HFF-Myc (cell line): ENCODE results near the gene PTGIR.

Source experiments
- DNase-seq: peaks from one replicate; pipeline ENCODE4 v3.0.0-alpha.2; 2011; ENCODE audit warnings: low read depth; ENCODE audit errors: extremely low read depth
- H3K4me3 ChIP-seq: replicated peaks from 2 replicates; pipeline ENCODE4 v1.5.1; 2011; ENCODE audit warnings: low read depth, mild to moderate bottlenecking, control low read depth, low read length
- TF ChIP-seq, protein P1 (sequence below): IDR thresholded peaks from 2 replicates; pipeline ENCODE4 v1.5.1; 2012; ENCODE audit warnings: mild to moderate bottlenecking, low read depth, low read length, control low read depth; ENCODE audit errors: missing control alignments

Gene PTGIR

DNA sequence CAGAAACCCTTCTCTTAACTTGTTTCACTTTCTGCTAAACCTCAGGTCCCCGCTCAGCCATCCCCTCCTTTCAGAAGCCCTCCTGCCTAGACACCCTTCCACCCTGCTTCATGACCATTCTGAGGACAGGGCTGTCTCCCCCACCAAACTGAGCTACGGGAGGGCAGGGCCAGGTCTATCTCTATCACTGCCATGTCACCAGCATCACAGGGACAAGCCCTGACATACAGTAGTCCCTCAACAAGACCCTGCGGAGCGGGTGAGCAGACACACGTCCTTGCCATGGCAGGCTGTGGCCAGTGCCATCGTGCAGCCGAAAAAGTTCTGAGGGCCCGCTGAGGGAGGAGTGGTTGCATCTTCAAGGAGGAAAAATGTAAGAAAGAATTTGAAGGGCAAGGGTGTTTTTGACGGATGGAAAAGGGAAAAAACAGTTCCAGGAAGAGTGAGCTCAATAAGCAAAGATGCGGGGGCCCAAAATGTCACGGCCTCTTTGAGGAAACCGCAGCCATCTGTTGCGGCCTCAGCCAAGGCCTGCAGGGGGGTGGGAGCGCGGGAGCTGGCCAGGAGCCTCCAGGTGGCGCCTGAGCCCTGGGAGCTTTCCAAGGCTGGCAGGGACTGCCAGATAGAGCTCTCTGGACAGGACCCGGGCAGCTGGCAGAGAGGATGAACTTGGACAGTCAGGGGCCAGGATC lies 8.1 kb downstream of the PTGIR start:
- peak; percentile 48 for DNase-seq

DNA sequence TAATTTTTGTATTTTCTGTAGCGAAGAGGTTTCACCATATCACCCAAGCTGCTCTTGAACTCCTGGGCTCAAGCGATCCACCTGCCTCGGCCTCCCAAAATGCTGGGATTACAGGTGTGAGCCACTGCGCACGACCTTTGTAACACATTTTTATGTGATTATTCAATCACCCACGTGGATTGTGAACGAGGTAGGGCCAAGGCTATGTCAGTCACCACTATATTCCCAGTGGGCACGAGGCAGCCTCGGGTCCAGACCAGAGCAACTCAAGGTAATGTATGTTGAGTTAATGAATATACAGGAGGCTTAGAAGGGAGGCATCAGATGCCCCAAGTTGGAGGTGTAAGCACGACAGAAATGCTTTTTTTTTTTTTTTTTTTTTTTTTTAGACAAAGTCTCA lies 8.9 kb downstream of the PTGIR start:
- TF ChIP-seq, protein P1, sequence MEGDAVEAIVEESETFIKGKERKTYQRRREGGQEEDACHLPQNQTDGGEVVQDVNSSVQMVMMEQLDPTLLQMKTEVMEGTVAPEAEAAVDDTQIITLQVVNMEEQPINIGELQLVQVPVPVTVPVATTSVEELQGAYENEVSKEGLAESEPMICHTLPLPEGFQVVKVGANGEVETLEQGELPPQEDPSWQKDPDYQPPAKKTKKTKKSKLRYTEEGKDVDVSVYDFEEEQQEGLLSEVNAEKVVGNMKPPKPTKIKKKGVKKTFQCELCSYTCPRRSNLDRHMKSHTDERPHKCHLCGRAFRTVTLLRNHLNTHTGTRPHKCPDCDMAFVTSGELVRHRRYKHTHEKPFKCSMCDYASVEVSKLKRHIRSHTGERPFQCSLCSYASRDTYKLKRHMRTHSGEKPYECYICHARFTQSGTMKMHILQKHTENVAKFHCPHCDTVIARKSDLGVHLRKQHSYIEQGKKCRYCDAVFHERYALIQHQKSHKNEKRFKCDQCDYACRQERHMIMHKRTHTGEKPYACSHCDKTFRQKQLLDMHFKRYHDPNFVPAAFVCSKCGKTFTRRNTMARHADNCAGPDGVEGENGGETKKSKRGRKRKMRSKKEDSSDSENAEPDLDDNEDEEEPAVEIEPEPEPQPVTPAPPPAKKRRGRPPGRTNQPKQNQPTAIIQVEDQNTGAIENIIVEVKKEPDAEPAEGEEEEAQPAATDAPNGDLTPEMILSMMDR, result no peak
- no peak overlapping the region for H3K4me3 ChIP-seq
- DNase-seq, result no peak

More for the DNA sequence above, 8.1 kb downstream of the PTGIR start:
- TF ChIP-seq, protein P1, result peak; percentile 55
- H3K4me3 ChIP-seq, result no peak overlapping the region

DNA sequence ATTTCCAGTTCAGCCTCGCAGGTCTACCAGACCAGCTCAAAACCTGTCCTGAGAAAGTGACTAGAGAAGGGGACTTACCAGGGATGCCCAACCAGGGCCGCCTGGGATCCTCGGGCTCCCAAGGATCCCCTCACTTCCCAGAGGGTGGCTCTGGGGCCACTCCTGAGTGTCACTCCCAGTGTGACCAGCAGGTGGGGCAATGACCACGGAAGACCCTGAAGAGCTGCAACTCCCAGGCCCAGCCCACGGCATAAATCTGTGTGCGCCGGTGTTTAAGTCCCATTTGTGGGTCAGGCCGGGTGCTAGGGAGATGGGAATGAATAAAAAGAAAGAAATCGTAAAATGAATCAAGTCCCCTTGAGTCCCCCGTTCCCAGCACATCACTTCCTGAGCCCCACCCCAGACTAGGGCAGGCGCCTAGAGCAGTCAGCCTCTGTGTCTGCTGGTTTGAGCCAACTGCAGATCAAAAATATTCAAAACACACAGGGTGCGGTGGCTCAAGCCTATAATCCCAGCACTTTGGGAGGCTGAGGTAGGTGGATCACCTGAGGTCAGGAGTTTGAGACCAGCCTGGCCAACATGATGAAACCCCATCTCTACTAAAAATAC lies 10.7 kb downstream of the PTGIR start:
- DNase-seq, result peak; percentile 61
- TF ChIP-seq, protein P1, result peak; percentile 85
- H3K4me3 ChIP-seq, result no peak overlapping the region

DNA sequence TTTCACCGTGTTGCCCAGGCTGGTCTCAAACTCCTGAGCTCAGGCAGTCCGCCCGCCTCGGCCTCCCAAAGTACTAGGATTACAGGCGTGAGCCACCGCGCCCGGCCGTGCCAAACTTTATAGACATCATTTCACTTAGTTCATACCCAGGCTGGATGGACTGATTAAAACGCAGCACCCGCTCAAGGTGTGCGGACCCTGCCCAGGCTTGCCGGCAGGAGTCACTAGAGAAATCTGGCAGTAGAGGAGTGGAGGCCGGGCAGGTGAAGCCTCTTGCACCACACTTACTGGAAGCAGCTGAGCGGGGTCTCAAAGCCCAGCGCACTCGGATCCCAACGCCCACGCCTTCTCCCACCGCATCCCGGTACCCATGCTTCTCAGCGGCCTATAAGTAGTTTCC lies 11.4 kb downstream of the PTGIR start:
- no peak overlapping the region for H3K4me3 ChIP-seq
- DNase-seq, result no peak
- TF ChIP-seq, protein P1, result no peak

DNA sequence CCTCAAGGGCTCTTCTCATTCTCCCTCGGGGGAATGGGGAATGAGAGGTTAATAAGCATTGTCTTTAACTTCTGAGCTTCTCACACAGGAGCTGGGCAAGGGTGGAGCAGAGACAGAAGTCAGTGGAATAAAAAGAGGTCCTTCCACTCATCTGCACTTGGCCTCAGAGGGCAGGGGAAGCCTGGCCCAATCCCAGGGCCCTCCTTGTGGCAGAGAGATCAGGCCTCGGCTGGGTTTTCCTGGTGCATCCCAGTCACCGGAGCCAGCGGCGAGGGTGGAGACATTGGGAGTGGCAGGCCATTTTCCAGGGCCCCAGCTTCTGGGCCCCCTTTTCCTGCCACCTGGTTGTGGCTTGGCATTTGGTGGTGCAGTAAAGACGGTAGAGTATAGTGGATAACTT lies 13.1 kb downstream of the PTGIR start:
- DNase-seq, result no peak
- H3K4me3 ChIP-seq, result no peak overlapping the region
- TF ChIP-seq, protein P1, result no peak

DNA sequence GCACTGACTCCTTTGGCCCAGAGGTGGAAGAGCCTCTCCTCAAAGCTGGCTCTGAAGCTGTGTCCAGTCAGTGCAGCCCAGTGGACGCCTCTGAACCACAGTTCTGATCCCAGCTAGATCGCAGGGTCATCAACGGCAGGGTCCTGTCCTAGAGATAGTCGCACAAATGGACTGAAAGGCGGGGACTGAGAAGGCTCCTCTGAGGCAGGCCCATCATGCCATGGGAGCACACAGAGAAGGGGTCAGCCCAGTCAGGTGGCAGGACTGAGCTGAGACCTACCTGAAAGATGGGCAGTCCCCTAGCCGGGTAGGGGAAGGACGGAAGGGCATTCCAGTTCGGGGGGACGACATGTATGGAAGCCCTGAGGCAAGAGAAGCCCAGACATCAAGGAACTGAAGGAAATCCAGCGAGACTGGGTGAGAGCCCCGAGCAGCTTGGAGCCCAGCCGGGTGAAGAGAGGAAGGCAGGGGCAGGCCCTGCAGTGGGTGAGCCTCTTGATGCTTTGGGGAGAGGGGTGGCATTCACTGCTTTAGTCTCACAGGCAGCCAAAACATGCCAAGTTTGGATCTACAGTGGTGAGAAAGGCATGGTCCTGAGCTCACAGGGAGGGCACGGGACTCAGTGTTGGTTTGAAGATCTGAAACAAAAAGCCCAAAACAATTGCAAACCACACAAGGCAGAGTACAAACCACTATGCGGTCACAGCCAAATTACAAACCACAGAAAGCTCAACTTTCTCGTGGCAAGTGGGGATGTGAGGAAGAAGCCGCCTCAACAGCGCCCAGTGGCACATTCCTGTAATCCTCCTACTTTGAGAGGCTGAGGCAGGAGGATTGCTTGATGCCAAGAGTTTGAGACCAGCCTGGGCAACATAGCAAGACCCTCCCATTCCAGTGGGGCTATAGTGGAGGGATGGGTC lies 13.8 kb downstream of the PTGIR start:
- DNase-seq, result no peak
- TF ChIP-seq, protein P1, result no peak
- H3K4me3 ChIP-seq, result no peak overlapping the region
